NCI-H2196 treated with DMSO at 0.1 percent for 48 hours (cell line): ENCODE results near the gene CYP39A1.
"Not testable (repeated sequence)": the region's sequence is repeated elsewhere in the genome, so short reads cannot be mapped to it uniquely, and the experiment has no call there.

Experiments used
- DNase-seq: peaks from one replicate; lab custom pipeline; 2025; ENCODE audit not compliant: unreplicated experiment; lab: John Stamatoyannopoulos, UW

Gene CYP39A1

DNA sequence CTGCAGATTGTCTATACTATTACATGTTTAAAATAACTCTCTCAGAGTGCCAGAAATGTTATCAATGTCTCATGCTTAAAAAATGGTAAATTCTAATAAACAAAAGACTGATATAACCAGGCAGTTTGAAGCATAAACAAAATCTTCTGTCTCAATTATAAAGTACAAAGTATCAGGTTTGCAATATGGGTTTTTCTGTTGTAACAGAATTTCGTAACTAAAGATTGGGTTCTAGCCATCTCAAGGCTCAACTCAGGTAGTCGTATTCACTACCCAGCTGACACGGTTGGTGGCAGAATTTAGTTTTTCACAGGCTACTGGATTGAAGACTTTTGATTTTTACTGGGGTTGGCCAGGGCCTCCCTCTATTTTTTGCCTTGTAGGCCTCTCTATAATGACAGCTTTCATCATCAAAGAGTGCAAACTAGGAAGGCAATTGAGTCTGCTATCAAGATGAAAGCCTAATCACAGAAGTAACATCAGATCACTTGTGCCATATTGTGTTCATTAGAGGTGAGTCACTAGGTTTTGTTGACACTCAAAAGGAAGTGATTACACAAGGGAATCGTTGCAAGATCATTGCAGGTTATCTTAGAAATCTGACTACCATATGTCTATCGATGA, 3.6 kb downstream of the CYP39A1 start:
- DNase-seq: no peak

DNA sequence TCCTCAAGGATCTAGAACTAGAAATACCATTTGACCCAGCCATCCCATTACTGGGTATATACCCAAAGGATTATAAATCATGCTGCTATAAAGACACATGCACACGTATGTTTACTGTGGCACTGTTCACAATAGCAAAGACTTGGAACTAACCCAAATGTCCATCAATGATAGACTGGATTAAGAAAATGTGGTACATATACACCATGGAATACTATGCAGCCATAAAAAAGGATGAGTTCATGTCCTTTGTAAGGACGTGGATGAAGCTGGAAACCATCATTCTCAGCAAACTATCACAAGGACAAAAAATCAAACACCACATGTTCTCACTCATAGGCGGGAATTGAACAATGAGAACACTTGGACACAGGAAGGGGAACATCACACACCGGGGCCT, 4.5 kb downstream of the CYP39A1 start:
- DNase-seq: not testable (repeated sequence)

DNA sequence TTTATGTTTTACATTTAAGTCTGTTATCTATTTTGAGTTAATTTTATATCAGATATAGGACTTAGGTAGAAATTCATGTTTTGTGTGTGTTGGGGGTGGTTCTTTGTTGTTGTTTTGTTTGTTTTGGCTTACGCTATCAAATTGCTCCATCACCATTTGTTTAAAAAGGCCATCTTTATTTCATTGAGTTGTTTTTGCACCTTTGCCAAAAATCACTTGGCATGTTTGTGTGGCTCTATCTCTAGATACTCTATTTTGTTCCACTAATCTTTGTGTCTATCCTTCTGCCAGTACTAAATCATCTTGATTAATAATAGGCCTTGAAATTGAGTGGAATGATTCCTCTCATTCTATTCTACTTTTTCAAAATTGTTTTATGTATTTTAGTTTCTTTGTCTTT, 7.4 kb downstream of the CYP39A1 start:
- DNase-seq: no peak

DNA sequence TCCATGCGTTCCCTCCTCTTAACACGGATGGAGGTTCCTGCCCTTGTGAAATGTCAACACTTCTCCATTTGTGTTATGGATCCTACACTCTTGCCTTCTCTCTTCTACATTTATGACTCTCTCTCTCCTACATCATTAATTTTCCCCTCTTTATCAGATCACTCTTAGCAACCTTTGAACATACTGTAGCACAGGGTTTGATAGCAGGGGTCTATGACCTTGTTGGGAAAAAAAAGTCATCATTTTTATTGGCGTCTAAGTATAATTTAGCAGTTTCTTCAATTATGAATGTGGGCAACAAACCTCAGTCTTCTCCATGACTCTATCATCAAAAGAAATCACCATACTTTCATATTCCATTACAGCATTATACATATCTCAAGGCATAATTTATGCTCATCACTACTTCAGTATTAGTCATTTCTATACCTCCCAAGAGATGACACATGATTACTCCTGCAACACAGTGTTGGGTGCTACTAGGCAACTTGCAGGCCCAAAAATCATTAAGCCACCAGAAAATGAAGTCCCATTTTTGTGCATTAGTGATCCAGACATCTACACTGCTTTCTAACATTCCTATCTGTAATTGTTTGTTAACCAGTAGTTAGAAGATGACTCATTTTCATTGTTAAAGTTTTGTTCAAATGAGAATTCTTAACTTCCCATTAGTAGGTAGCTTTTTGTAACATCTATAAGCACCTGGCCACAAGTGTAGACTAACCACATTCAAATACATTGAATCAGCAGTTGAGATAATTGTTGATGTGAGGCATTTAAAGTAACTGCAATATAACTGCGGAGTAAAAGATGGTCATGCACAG, 9.5 kb downstream of the CYP39A1 start:
- DNase-seq: no peak

DNA sequence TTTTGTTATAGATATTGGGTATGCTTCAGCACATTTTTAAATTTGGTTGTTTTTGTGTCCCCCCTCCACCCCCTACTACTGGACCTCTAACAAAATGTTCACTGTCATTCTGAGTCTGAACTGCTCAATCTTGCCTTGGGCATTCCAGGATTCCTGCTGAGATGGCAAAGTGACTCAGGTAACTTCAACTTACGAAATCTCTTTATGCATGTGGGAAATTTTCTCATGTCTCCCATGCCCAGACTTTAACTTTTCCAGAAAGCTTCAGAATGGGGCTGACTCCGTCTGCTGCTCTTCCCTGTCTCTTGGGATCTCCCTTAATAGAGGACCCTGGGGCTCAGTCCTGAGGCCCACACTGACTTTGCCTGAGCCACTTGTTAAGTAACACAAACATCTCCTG, 14.0 kb downstream of the CYP39A1 start:
- DNase-seq: no peak

DNA sequence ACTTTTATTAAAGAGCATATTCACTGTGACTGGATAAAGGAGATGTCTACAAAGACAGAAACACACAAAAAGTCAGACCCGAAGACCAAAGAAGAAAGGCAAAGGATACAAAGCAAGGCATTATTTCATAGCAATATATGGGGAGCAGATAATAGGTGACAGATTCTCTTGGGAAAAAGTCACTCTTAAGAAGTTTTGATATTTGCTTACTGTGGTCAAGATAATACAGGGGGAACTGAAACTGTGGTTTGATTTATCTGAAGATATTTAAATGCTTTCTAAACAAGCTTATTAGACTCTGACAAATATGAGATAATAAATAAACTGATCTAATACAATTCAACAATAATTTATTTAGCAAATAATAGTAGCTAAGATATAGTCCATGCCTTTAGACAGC, 14.7 kb downstream of the CYP39A1 start:
- no peak for DNase-seq

DNA sequence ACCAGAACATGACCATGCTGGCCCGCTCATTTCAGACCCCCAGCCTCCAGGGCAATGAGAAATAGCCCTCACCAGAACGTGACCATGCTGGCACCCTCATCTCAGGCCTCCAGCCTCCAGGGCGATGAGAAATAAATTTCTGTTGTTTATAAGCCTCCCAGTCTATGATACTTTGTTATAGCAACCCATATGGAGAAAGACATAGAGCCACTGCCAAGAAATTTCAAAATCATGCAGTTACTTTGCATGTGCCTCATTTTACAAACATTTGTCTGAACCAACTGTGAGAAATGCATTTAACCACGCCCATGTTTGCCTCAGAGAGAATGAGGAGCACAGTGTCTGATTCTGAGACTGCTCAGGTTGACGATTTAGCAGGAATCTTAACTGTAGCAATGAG, 15.5 kb downstream of the CYP39A1 start:
- DNase-seq: no peak

DNA sequence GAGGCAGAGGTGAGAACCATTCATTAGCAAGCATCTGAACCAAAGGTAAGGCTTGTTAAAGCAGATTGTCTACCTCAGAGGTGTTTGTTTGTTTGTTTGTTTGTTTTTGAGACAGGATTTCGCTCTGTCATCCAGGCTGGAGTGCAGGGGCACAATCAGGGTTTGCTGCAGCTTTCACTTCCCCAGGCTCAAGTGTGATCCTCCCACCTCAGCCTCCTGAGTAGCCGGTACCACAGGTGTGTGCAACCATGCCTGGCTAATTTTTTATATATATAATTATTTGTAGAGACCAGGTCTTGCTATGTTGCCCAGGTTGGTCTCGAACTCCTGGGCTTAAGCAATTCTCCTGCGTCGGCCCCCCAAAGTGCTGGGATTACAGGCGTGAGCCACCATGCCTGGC, 17.2 kb downstream of the CYP39A1 start:
- no peak for DNase-seq

DNA sequence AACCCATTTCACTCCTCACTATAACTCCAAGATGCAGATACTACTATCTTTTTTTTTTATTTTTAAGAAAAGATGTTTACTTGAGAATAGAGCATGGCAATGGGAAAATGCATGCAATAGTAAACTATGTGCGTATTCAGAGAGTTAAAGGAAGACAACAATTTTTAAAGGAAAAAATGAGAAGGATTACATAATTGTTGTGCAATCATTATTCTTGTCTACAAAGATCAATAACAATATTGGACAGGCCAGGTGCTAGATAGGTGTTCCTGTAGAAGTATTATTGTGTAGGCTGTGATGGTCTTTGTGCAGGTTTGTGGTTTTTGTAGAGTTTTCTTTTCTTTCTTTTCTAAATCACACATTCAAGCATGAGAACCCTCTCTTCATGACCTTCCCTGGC, 20.6 kb downstream of the CYP39A1 start:
- DNase-seq: no peak

DNA sequence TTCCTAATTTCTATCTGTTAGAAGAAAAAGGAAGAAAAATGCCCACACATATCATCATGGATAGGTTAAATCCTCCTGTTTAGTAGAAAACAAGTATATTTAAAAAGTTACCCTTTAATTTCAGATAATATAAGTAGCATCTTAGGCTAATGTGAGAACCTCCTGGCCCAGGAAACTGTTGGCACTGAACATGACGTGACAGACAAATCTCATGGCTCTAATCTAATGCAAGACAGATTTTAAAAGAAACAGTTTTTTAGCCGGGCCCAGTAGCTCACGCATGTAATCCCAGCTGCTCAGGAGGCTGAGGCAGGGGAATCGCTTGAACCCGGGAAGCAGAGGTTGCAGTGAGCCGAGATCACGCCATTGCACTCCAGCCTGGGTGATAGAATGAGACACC, 22.9 kb downstream of the CYP39A1 start:
- DNase-seq: no peak

DNA sequence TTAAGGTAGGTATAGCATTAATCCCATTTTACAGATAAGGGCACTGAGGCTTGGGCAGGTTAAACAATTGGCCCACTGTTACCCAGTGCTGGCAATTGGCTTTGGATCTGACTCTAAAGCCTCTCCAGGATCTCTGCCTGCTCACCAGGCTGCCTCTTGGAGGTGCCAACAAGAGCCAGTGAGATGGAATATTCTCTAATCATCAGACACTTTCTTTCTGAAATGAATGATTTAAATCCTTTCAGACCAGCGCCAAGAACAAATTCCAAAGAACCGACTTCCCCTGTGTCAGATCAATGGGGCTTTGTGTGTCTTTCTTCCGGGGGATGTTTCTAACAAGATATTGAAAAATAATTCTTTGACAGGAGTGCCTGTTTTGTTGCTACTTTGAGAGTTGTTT, 23.6 kb downstream of the CYP39A1 start:
- no peak for DNase-seq

DNA sequence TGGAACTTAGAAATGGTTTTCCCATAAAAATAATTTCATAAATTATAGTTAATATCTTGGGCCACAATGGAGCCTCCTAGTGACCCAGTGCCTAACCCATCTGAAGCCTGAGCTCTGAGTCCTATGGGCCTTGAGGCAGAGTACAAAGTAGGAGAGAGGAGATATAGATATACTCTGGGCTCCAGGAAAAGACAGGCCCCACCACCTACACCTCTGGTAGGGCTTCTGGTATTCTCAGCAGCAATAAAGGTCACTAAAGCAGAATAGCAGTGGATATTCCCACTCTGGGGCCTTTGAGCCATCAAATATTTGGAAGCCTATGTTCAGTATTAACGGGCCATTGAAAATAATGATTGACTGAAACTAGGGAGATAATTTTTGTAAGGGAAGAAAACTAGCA, 24.1 kb downstream of the CYP39A1 start:
- DNase-seq: no peak

DNA sequence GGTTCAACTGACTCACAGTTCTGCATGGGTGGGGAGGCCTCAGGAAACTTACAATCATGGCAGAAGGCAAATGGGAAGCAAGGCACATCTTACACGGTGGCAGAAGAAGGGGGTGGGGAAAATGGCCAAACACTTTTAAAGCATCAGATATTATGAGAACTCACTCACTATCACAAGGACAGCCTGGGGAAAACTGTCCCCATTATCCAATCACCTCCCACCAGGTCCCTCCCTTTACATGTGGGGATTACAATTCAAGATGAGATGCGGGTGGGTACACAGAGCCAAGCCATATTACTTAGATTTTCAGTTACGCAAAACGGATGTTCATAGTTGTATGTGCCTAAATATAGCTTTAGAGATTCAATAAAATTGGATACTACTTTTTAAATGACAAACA, 25.6 kb downstream of the CYP39A1 start:
- DNase-seq: no peak

DNA sequence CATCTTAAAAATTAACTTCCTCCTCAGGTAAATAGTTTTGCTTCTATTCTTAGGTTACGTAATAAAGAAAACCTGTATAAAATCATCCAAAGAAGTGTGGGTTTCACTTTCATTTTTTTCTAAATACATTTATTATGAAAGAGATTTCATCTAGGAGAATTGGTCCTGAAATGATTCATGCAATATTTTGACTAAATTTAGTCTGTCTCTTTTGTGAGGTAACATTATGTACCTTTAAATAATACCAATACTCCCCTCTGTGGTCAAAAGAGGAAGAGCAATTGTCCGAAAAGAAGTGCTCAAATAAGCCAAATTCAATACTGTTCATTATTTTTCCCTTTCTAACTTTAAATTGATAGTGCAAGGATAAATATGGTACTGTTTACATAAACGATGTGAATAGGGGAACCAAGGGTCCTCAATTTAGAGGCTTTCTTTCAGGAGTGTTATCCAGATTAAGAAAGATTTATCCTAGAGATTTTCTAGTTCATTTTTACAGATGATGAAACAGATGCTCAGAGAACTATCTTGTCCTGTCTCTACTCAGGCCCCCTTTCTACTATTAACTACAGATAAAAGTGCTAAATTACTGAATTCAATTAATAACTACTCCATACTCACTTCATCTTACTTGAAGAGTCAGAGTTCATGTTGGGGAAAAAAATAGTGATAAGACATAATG, 26.2 kb downstream of the CYP39A1 start:
- no peak for DNase-seq

DNA sequence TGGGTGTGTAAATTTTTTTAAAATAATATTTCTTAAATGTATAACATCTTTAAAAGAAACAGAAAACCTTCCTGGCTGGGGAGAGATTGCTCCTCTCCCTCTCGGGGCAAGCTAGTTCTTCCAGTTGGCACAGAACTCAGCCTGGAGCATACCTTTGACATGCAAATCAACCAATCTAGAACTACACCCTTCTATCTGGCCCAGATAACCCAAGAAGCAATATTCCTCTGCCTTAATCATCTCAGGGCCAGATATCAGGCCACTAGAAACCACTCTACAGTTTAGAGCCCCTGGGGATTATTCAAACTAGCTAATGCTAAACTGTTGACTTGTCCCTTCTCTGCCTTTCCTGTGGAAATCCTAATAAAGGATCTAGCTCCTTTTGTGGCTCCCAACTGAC, 33.9 kb downstream of the CYP39A1 start:
- no peak for DNase-seq

DNA sequence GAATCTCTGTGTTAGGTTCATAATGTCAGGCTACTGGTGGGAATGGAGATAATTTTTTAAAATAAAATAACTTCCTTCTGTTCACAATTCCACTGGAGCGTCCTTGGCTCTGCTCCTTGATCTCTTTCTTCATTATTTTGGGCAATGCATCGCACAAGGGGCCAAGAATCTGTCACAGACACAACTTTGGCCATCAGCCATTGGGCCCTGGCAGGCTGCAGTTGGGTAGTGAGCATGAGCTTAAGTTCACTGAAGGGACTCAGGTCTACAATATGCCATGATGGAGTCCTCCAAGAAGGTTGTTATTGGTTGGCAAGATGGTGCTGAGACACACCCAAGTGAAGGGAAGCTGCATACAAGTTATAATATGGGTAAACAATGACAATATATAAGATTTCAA, 40.0 kb downstream of the CYP39A1 start:
- no peak for DNase-seq

DNA sequence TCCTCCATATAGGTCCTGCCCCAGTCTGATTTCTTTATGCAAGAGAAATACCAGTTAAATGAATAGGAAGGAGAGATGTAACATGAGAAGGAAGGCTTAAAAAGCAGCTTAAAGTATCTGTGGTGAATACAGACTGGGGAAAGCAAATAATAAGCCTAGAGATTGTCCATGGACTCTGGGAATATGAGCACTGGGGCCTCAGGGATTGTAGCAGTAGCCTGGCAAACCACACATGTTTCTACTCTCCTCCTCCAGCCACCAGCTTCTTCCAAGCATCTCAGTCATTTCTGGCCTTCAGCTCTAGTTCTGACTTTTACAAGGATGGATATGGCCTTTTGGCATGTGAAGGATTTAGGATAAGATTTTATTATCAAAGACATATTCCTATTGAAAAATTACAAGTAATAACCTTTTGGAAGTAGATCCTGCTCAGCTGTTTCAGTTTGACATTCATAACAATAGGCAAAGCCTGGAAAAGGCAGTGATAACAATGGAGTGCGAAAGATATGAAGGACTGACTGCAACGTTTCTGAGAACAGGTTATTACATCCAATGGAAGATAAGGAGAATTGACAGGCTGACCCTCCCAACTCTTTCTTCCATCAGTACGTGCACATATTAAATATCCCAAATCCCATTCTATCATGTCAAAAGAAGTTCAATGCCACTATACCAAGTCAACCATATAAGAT, 41.6 kb downstream of the CYP39A1 start:
- no peak for DNase-seq

DNA sequence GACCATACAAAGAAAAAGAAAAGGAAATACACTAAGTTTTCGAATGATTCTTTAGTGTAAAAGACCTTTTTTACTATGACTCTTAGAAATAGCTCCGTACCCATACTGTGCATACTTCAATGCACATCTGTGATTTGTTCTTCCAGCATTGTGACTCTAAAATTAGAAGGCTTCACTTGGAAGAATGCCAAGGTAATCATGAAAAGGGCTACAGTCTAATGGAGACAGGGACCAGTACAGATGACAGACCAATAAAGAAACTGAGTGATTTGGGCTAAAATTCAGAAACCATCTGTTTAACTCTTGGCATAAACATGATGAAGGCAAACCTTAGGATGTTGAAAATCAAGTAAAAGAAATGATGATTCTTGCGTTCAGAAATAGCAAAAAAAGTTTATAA, 46.3 kb downstream of the CYP39A1 start:
- DNase-seq: no peak

DNA sequence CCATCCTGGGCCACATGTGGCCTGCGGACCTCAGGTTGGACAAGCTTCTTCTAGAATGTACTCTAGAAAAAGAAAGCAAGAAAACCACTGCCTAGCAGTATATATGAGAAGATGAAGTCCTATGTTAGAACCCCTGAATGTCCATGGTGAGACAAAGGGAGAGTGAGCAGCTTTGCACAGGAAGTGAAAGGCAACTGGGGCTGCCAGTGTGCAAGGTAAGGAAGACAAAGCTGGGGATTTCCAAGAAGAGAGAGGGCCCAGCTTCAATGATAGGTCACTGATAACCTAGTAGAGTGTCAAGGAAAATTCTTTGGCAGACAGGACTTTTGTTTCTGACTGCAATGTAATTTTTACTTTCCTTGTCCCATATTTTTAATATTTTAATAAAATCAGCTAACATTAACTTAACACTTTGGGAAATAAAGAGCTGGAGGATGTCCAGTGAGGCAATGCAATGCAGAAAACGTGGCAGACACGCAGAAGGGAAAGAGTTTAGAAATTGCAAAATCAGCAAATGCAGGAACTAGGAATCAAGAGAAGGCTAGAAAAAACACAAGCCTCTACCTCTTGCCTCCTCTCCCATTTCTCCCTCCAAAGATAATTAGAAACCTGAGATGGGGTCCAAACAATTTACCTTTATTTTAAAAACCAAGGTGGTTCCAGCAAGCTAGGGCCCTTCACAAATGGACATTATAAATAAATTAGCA, 47.4 kb downstream of the CYP39A1 start:
- no peak for DNase-seq

DNA sequence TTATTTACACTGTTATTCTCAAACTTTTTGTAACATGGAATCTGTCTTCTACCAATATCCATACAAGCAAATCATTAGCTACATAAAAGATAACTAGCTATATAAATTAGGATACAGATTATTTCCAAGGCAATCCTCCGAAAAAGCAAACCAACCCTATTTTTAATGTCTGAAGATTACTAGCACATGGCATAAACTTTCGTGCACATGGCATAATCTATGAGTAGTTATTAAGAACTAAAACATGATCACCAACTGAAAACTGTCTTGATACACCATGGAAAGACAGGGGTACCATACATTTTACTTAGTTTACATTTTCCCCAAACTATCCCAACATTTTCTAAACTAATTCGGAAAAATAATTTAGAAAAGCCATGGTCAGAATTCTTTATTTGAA, 54.4 kb downstream of the CYP39A1 start:
- no peak for DNase-seq

DNA sequence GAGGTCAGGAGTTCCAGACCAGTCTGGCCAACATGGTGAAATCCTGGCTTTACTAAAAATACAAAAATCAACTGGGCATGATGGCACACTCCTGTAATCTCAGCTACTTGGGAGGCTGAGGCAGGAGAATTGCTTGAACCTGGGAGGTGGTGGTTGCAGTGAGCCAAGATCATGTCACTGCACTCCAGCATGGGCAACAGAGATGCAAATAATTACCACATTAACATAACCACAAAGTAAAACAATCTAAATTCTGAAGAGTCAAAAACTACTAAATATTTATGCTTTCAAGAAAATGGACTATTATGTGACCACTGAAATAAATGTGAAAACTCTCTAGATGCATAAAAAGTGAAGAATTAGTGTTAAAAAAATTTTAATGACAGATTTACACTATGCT, 59.9 kb downstream of the CYP39A1 start:
- no peak for DNase-seq
